Thyroid gland (tissue), 4 donors: ENCODE measurements around the gene CDC42BPA.

Experiments used
- CTCF ChIP-seq, 6 experiments: fragments of 200-600 bp in 3 of 6; fragments of 450-650 bp in 3 of 6; sonication (generic) in 3 of 6; IDR thresholded peaks; one replicate each; pipeline ENCODE4 v1.5.1; 2016 to 2019; ENCODE audit warnings: antibody characterized with exemption in 6 of 6, mild to moderate bottlenecking in 2 of 6, inconsistent platforms in 1 of 6, moderate library complexity in 1 of 6
- POLR2A ChIP-seq, 2 donors: fragments of 450-650 bp; IDR thresholded peaks; one replicate each; pipeline ENCODE4 v1.6.1; 2017; ENCODE audit warnings: antibody characterized with exemption in 2 of 2, mild to moderate bottlenecking in 2 of 2, moderate library complexity in 1 of 2

- TF ChIP-seq POLR2A (IDR thresholded peaks at IDR 0.05) (no peak), CTCF (IDR thresholded peaks at IDR 0.05) (no peak)
Measured at GRCh38 chr1:227185291-227185690, 133.0 kb downstream of the CDC42BPA start.
